Stimulated activated CD4-positive, alpha-beta T cell treated with anti-CD3 and anti-CD28 coated beads, Interleukin-15, amount 100 ng/mL, for 1 hour (primary cell): ENCODE measurements around the gene CCT6A.
"Not testable (repeated sequence)": the region's sequence is repeated elsewhere in the genome, so short reads cannot be mapped to it uniquely, and the experiment has no call there.

Source experiments
- DNase-seq, 2 donors: peaks; one replicate each; pipeline ENCODE4 v3.0.0-alpha.2; 2020; ENCODE audit warnings: low read depth in 1 of 2, low spot score in 1 of 2

The CCT6A gene

DNA sequence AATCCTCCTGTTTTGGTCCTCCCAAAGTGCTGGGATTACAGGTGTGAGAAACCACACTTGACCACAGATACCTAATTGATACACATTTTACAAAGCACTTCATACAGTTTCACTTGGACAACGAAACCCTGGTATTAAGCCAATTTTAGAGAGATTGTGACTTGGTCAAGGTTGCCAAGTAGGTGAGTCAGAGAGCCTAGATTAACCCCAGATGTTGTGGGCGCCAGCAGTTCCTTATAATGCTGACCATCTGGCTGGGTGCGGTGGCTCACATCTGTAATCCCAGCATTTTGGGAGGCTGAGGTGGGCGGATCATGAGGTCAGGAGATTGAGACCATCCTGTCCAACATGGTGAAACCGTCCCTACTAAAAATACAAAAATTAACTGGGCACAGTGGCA is 46.1 kb downstream of the CCT6A start:
- no peak for DNase-seq

DNA sequence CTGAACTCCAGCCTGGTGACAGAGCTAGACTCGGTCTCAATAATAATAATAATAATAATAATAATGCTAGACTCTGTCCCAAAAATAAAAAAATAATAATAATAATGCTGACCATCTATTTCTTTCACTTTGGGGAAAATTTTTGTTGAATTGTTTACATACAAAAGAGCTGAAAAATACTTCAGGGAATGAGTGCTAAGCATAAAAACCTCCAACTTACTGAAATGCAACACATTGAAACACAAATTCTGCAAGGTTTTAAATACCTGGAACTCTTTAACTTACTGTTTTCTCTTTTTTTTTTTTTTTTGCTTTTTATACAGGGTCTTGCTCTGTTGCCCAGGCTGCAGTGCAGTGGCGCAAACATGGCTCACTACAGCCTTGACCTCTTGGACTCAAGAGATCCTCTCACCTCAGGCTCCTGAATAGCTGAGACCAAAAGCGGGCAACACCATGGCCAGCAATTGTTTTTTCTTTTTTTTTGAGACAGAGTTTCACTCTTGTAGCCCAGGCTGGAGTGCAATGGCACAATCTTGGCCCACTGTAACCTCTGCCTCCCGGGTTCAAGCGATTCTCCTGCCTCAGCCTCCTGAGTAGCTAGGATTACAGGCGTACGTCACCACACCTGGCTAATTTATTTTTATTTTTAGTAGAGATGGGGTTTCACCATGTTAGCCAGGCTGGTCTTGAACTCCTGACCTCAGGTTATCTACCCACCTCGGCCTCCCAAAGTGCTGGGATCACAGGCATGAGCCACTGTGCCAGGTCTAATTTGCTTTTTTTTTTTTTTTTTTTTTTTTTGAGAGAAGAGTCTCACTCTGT is 46.8 kb downstream of the CCT6A start:
- DNase-seq = not testable (repeated sequence)

DNA sequence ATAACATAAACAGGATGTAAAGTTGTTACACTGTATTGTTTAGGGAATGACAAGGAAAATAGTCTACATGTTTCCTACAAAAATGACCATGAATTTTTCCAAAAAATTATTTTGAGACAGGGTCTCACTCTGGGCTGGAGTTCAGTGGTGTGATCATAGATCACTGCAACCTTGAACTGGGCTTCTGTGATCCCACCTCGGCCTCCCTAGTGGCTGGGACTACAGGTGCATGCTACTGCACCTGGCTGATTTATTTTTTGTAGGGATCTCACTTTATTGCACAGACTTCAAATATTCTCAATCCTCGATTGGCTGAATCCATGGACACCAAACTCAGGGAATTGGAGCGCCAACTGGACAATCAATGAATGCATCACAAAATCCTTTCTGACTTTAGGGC is 48.1 kb downstream of the CCT6A start:
- DNase-seq = no peak

- DNase-seq = not testable (repeated sequence)
Observed at GRCh38 chr7:56104138-56104537, 52.6 kb downstream of the CCT6A start.

- no peak for DNase-seq
Observed at GRCh38 chr7:56105508-56105907, 53.9 kb downstream of the CCT6A start.

- peak; percentile 81 for DNase-seq
Observed at GRCh38 chr7:56106108-56107073, 54.8 kb downstream of the CCT6A start, which contains the start of gene CHCHD2. TSS of gene CHCHD2 (minus strand) at chr7:56106476. CDS start at chr7:56106413, 63 bp downstream.

DNA sequence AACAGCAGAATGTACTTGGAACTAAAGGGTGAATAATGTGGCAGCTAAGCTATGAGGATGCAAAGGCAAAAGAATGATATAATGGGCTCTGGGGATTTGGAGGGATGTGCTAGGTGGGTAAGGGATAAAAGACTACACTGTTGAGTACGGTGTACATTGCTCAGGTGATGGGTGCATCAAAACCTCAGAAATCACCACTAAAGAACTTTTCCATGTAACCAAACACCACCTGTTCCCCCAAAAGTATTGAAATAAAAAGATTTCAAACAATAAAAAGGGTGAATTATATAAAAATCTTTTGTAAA is 56.3 kb downstream of the CCT6A start:
- no peak for DNase-seq

- no peak for DNase-seq
Observed at GRCh38 chr7:56110611-56111010, 59.0 kb downstream of the CCT6A start.

DNA sequence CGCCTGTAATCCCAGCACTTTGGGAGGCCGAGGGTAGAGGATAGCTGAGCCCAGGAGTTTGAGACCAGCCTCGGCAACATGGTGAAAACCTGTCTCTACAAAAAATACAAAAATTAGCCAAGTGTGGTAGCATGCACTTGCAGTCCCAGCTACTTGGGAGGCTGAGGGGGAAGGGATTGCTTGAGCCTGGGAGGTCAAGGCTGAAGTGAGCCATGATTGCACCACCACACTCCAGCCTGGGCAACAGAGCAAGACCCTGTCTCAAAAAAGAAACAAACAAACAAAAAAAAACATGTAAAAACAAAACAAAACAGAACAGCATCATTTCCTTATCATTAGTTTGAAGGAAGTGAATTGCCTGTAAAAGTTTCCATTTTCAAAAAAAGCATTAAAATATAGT is 60.7 kb downstream of the CCT6A start:
- DNase-seq = not testable (repeated sequence)
